Measurements from ENCODE around the gene HACD3.

DNA sequence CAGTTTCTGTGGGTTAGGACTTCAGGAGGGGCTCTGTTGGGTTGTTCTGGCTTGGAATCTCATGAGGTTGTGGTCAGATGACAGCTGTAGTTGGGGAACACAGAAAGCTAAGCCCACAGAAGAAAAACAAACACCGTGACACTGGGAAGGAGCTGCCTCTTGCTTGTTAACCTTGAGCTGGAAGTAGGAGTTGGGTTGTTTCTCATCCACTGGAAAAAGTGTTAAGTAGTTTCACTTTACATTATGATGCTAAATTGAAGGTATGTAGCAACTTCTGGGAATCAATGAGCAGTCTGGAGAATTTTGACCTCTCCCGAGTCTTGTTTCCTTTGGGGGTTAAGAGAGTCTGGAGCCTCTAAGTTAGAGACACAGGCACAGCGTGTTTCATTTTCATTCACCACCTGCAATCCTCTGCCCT, 20.4 kb downstream of the HACD3 start:
- no peak for TF ChIP-seq POLR2A (IDR thresholded peaks at IDR 0.05)
- TF ChIP-seq, protein P1, sequence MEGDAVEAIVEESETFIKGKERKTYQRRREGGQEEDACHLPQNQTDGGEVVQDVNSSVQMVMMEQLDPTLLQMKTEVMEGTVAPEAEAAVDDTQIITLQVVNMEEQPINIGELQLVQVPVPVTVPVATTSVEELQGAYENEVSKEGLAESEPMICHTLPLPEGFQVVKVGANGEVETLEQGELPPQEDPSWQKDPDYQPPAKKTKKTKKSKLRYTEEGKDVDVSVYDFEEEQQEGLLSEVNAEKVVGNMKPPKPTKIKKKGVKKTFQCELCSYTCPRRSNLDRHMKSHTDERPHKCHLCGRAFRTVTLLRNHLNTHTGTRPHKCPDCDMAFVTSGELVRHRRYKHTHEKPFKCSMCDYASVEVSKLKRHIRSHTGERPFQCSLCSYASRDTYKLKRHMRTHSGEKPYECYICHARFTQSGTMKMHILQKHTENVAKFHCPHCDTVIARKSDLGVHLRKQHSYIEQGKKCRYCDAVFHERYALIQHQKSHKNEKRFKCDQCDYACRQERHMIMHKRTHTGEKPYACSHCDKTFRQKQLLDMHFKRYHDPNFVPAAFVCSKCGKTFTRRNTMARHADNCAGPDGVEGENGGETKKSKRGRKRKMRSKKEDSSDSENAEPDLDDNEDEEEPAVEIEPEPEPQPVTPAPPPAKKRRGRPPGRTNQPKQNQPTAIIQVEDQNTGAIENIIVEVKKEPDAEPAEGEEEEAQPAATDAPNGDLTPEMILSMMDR (IDR thresholded peaks at IDR 0.05), result no peak

Data from testis (tissue), 2 donors.